ENCODE data around the gene ATP1A4. TPM values are rescaled to one million over a fixed set of nuclear protein-coding genes. Genes with fewer than 3 reads are reported as not detected.

The ATP1A4 gene
- total RNA-seq, 6 experiments from 2014 or later = not detected

DNA sequence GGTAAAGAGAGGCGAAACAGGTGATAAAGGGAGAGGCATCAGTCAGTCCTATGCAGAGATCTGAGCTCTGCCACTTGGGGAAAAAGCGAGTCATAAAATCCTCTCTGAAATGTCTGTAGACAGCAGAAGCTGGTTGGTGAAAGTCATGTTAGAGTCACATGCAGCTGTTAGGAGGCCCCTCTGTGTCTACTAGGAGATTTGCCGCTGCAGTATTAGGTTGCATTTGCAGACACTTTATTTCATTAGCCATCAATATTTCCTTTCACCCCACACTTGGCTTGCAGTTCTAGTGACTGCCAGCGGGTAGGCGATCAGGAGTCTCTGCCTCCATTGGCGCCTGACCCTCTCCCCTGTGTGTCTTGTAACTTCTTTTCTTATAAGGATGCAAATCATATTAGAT is 16.2 kb downstream of the ATP1A4 start:
- Mint-ChIP-seq H3K36me3 (ENCODE audit: low read depth) (no peaks in the 10 kb centered on the region), H3K9me3 (no peaks in the 10 kb centered on the region), H3K27ac (no peak overlapping the region), H3K4me1 (ENCODE audit: low read depth) (peaks cover 22% of the 10 kb centered on the region), H3K4me3 (no peak overlapping the region), H3K27me3 (ENCODE audit: insufficient read depth) (peaks cover 33% of the 10 kb centered on the region)
- no peak for DNase-seq
- TF ChIP-seq, protein P1, sequence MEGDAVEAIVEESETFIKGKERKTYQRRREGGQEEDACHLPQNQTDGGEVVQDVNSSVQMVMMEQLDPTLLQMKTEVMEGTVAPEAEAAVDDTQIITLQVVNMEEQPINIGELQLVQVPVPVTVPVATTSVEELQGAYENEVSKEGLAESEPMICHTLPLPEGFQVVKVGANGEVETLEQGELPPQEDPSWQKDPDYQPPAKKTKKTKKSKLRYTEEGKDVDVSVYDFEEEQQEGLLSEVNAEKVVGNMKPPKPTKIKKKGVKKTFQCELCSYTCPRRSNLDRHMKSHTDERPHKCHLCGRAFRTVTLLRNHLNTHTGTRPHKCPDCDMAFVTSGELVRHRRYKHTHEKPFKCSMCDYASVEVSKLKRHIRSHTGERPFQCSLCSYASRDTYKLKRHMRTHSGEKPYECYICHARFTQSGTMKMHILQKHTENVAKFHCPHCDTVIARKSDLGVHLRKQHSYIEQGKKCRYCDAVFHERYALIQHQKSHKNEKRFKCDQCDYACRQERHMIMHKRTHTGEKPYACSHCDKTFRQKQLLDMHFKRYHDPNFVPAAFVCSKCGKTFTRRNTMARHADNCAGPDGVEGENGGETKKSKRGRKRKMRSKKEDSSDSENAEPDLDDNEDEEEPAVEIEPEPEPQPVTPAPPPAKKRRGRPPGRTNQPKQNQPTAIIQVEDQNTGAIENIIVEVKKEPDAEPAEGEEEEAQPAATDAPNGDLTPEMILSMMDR (IDR thresholded peaks at IDR 0.05) = peak; percentile 29

- no peaks in the 10 kb centered on the region for H3K36me3 Mint-ChIP-seq (ENCODE audit: low read depth)
- H3K4me1 Mint-ChIP-seq (ENCODE audit: low read depth) = peaks cover 22% of the 10 kb centered on the region
- no peaks in the 10 kb centered on the region for H3K9me3 Mint-ChIP-seq
- DNase-seq = no peak
- TF ChIP-seq, protein P1 (IDR thresholded peaks at IDR 0.05) = no peak
- H3K4me3 Mint-ChIP-seq = no peak overlapping the region
- H3K27ac Mint-ChIP-seq = no peak overlapping the region
- H3K27me3 Mint-ChIP-seq (ENCODE audit: insufficient read depth) = peaks cover 37% of the 10 kb centered on the region
These were observed 16.6 kb downstream of the ATP1A4 start for GRCh38 chr1:160168016-160168415.

DNA sequence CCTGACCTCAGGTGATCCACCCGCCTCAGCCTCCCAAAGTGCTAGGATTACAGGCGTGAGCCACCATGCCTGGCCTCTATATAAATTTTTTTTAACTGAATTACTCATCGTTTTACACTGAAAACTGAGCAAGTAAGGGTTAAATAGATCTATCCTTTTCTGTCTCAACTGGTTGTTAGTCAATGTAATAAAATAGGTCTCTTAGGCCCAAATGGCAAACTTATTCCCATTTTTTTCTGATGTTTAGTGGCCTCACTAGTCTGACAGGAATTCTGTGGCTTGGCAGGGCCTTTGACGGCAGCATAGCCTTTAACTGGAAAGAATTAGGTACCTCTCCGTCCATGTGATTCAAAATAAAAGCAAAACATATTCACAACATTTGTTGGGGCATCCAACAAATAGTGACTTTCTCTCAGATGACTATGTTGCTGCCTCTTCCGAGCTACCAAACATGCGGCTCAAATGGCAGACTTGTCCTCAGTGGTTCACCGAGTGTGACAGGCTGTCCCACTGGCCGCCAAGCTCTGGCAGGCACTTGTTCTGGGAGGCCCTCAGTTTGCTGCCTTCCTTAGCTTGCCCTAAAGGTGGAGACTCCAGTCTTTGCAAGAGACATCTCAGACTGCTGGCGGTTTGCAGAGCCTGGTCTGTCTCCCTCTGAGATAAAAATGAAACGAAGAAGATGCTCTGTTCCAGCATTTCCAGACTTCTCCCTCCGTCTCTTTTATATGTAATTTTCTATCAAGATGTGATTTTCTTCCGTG is 17.4 kb downstream of the ATP1A4 start:
- TF ChIP-seq, protein P1 (IDR thresholded peaks at IDR 0.05) = no peak
- H3K27me3 Mint-ChIP-seq (ENCODE audit: insufficient read depth) = peaks cover 40% of the 10 kb centered on the region
- H3K4me1 Mint-ChIP-seq (ENCODE audit: low read depth) = peaks cover 22% of the 10 kb centered on the region
- no peaks in the 10 kb centered on the region for H3K9me3 Mint-ChIP-seq
- H3K27ac Mint-ChIP-seq = no peak overlapping the region
- no peak for DNase-seq
- H3K4me3 Mint-ChIP-seq = no peak overlapping the region
- H3K36me3 Mint-ChIP-seq (ENCODE audit: low read depth) = no peaks in the 10 kb centered on the region

DNA sequence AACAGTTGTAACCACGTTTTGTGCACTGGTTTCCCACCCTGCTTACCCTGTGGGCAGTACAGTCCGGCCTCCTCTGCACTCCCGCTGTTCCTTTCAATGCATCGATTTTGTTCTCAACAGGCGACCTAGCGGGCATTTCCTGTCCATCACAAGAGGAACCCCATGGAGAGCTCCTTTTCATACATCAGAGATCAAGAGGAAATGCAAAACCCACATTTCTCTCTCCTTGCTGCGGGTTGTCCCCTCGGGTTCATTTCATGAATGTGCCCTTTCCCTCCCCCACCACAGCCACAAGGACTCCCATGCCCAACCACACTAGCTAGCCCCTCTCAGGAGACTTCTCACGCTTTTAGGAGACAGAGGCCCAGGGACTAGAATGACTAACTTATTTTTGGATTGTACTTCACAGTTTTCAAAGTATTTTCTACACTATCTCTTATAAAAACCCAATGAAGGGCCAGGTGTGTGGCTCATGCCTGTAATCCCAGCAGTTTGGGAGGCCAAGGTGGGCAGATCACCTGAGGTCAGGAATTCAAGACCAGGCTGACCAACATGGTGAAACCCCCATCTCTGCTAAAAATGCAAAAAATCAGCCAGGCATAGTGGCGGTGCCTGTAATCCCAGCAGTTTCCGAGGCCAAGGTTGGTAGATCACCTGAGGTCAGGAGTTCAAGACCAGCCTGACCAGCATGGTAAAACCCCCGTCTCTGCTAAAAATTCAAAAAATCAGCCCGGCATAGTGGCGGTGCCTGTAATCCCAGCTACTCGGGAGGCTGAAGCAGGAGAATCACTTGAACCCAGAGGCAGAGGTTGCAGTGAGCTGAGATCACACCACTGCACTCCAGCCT is 18.4 kb downstream of the ATP1A4 start:
- no peak overlapping the region for H3K27ac Mint-ChIP-seq
- H3K36me3 Mint-ChIP-seq (ENCODE audit: low read depth) = no peaks in the 10 kb centered on the region
- peaks cover 22% of the 10 kb centered on the region for H3K4me1 Mint-ChIP-seq (ENCODE audit: low read depth)
- H3K9me3 Mint-ChIP-seq = no peaks in the 10 kb centered on the region
- no peak overlapping the region for H3K4me3 Mint-ChIP-seq
- TF ChIP-seq, protein P1 (IDR thresholded peaks at IDR 0.05) = no peak
- DNase-seq = no peak
- H3K27me3 Mint-ChIP-seq (ENCODE audit: insufficient read depth) = peaks cover 40% of the 10 kb centered on the region

- no peak overlapping the region for H3K4me3 Mint-ChIP-seq
- H3K27ac Mint-ChIP-seq = no peak overlapping the region
- no peaks in the 10 kb centered on the region for H3K36me3 Mint-ChIP-seq (ENCODE audit: low read depth)
- peak; percentile 34 for DNase-seq
- H3K9me3 Mint-ChIP-seq = no peaks in the 10 kb centered on the region
- peaks cover 22% of the 10 kb centered on the region for H3K4me1 Mint-ChIP-seq (ENCODE audit: low read depth)
- H3K27me3 Mint-ChIP-seq (ENCODE audit: insufficient read depth) = peaks cover 33% of the 10 kb centered on the region
- TF ChIP-seq, protein P1 (IDR thresholded peaks at IDR 0.05) = no peak
These were observed 20.0 kb downstream of the ATP1A4 start for GRCh38 chr1:160171354-160171753.
